Nephron (organoid): ENCODE measurements around the gene DRC1.

Experiments
- H3K27ac Mint-ChIP-seq, 3 experiments: 2 replicates each; pipeline ENCODE4 v1.8.0; 2020; ENCODE audit warnings: mixed read lengths in 3 of 3, mild to moderate bottlenecking in 2 of 3, moderate library complexity in 1 of 3
- H3K27me3 Mint-ChIP-seq: 2 replicates; pipeline ENCODE4 v1.8.0; 2021; ENCODE audit warnings: low read depth, mild to moderate bottlenecking, moderate library complexity, mixed read lengths
- H3K36me3 Mint-ChIP-seq: 2 replicates; pipeline ENCODE4 v1.8.0; 2020; ENCODE audit warnings: low read depth, mixed read lengths
- H3K4me1 Mint-ChIP-seq: 2 replicates; pipeline ENCODE4 v1.8.0; 2020; ENCODE audit warnings: mixed read lengths
- H3K4me3 Mint-ChIP-seq, 3 experiments: 2 replicates each; pipeline ENCODE4 v1.8.0; 2020; ENCODE audit warnings: mild to moderate bottlenecking in 3 of 3, mixed read lengths in 3 of 3, moderate library complexity in 2 of 3
- H3K9me3 Mint-ChIP-seq: 2 replicates; pipeline ENCODE4 v1.8.0; 2020; ENCODE audit warnings: mixed read lengths
- TF ChIP-seq, protein P1 (sequence below), 3 experiments: fragments of 200-600 bp; sonication (generic); IDR thresholded peaks; one replicate each; pipeline ENCODE4 v1.5.0; 2021; ENCODE audit warnings: antibody characterized with exemption in 3 of 3; ENCODE audit not compliant: unreplicated experiment in 3 of 3

DRC1 gene

DNA sequence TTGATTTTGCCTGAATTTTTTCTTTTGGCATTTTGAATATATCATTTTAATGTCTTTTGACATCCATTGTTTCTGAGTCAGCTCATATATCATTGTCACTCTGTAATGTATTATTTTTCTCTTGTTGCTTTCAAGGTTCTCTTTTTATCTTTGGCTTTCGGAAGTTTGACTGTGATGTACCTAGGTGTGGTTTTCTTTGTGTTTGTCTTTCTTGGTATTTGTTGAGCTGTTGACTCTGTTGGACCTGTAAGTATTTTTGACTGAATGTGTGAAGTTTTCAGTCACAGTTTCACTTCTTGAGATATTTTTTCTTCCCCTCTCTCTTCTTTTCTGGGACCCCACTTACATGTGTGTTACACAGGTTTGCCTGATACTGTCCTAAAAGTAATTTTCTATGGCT, 24.9 kb upstream of the DRC1 start:
- peaks cover 4% of the 10 kb centered on the region for H3K9me3 Mint-ChIP-seq
- H3K27ac Mint-ChIP-seq = no peak overlapping the region
- no peaks in the 10 kb centered on the region for H3K4me1 Mint-ChIP-seq
- TF ChIP-seq, protein P1, sequence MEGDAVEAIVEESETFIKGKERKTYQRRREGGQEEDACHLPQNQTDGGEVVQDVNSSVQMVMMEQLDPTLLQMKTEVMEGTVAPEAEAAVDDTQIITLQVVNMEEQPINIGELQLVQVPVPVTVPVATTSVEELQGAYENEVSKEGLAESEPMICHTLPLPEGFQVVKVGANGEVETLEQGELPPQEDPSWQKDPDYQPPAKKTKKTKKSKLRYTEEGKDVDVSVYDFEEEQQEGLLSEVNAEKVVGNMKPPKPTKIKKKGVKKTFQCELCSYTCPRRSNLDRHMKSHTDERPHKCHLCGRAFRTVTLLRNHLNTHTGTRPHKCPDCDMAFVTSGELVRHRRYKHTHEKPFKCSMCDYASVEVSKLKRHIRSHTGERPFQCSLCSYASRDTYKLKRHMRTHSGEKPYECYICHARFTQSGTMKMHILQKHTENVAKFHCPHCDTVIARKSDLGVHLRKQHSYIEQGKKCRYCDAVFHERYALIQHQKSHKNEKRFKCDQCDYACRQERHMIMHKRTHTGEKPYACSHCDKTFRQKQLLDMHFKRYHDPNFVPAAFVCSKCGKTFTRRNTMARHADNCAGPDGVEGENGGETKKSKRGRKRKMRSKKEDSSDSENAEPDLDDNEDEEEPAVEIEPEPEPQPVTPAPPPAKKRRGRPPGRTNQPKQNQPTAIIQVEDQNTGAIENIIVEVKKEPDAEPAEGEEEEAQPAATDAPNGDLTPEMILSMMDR (IDR thresholded peaks at IDR 0.05; ENCODE audit: unreplicated experiment in 3 of 3) = no peak
- no peak overlapping the region for H3K4me3 Mint-ChIP-seq
- no peaks in the 10 kb centered on the region for H3K27me3 Mint-ChIP-seq
- peaks cover 64% of the 10 kb centered on the region for H3K36me3 Mint-ChIP-seq

DNA sequence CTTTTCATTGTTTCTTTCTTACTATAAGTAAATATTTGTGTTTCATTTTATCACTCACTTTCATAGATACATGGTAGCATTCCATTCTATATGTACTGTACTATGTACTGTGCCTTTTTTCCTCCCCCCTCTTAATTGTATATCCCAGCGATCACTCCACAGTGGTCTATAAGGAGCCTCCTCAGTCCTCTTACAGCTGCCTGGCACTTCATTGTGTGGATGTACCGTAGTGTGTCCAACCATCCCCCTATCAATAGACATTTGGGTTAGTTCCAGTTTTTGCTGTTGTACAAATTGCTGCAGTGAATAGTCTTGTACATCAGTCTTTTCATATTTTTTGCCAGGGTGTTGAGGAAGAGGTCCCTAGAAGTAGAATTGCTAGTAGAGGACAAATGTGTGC, 21.4 kb upstream of the DRC1 start:
- TF ChIP-seq, protein P1 (IDR thresholded peaks at IDR 0.05; ENCODE audit: unreplicated experiment in 3 of 3) = no peak

DNA sequence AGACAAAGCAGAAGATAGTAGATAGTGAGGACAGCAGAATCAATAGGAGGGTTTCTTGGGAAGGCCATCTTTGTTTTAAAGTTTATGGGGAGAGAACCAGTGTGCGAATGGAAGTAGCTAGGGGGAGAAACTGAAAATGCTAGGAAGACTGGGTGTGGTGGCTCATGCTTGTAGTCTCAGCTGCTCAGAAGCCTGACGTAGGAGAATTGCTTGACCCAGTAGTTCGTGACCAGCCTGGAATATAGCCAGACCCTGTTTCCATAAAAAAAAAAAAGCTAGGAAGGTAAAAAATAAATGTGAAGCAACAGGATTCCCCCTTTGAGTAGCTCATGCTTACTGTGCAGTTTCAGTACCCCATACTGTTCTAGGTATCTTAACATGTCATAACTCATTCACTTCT, 19.2 kb upstream of the DRC1 start:
- TF ChIP-seq, protein P1 (IDR thresholded peaks at IDR 0.05; ENCODE audit: unreplicated experiment in 3 of 3) = no peak
- Mint-ChIP-seq H3K9me3 (no peaks in the 10 kb centered on the region), H3K36me3 (peaks cover 37% of the 10 kb centered on the region), H3K27ac (no peak overlapping the region), H3K27me3 (no peaks in the 10 kb centered on the region), H3K4me1 (no peaks in the 10 kb centered on the region), H3K4me3 (no peak overlapping the region)

More for the DNA sequence above, 21.4 kb upstream of the DRC1 start:
- Mint-ChIP-seq H3K4me1 (no peaks in the 10 kb centered on the region), H3K36me3 (peaks cover 50% of the 10 kb centered on the region), H3K4me3 (no peak overlapping the region), H3K27ac (no peak overlapping the region), H3K27me3 (no peaks in the 10 kb centered on the region), H3K9me3 (no peaks in the 10 kb centered on the region)

DNA sequence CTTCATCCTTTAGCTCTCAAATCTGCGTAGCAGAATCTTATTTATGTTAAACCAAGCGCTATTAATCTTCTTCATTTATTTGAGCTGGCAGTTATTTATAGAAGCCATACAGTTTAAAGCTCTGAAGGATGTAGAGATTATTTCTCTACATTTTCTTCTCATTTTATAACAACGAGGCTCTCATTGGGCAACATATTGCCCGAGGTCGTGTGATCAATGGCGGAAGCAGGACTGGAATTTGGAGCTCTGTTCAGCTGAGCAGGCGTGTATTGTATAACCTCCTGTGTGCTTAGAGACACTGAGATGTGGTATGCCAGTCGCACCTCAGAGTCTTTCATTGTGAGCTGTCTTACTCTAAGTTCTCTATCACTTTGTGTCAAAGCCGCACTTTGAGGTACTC, 17.5 kb upstream of the DRC1 start:
- H3K27me3 Mint-ChIP-seq = no peaks in the 10 kb centered on the region
- H3K4me3 Mint-ChIP-seq = no peak overlapping the region
- peaks cover 31% of the 10 kb centered on the region for H3K36me3 Mint-ChIP-seq
- H3K4me1 Mint-ChIP-seq = no peaks in the 10 kb centered on the region
- H3K9me3 Mint-ChIP-seq = no peaks in the 10 kb centered on the region
- TF ChIP-seq, protein P1 (IDR thresholded peaks at IDR 0.05; ENCODE audit: unreplicated experiment in 3 of 3) = no peak
- no peak overlapping the region for H3K27ac Mint-ChIP-seq

DNA sequence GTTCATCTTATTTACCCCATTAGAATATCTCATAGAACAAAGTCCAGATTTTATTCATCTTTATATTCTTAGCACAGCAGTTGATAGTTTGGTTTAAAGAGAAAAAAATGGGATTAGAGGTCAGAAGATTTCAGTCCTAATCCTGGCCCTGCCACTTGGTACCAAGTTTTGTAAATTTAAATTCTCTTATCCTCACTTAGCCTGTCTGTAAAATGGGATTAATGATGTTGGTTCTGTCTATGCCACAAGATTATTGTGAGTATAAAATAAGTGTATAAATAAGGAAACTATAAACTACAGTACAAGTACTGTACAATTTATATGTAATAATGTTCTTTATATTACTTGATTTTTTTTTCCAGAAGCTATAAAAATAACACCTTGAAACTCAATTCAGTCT, 17.1 kb upstream of the DRC1 start:
- no peak overlapping the region for H3K4me3 Mint-ChIP-seq
- TF ChIP-seq, protein P1 (IDR thresholded peaks at IDR 0.05; ENCODE audit: unreplicated experiment in 3 of 3) = no peak
- H3K9me3 Mint-ChIP-seq = no peaks in the 10 kb centered on the region
- no peak overlapping the region for H3K27ac Mint-ChIP-seq
- H3K36me3 Mint-ChIP-seq = peaks cover 31% of the 10 kb centered on the region
- no peaks in the 10 kb centered on the region for H3K27me3 Mint-ChIP-seq
- H3K4me1 Mint-ChIP-seq = no peaks in the 10 kb centered on the region

DNA sequence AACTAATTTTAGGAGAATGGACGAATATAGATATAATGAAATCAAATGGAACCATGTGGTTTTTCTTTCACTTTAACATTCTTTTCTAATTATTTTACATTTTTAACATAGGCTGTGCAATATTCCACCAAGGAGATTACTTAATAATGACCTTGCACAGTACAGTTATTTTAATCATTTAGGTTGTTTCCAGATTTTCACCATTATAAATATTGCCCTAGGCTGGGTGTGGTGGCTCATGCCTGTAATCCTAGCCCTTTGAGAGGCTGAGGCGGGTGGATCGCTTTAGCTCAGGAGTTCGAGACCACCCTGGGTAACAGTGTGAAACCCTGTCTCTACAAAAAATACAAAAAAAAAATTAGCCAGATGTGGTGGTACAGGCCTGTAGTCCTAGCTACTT, 14.5 kb upstream of the DRC1 start:
- Mint-ChIP-seq H3K27ac (no peak overlapping the region), H3K4me3 (no peak overlapping the region), H3K36me3 (peaks cover 27% of the 10 kb centered on the region), H3K27me3 (no peaks in the 10 kb centered on the region), H3K9me3 (no peaks in the 10 kb centered on the region), H3K4me1 (no peaks in the 10 kb centered on the region)
- TF ChIP-seq, protein P1 (IDR thresholded peaks at IDR 0.05; ENCODE audit: unreplicated experiment in 3 of 3) = no peak
